ENCODE data around the gene OSTC.

GRCh38 chr4:108611365-108611764 lies 39.0 kb upstream of the OSTC start:
- TF ChIP-seq CTCF (IDR thresholded peaks at IDR 0.05) (peak in 1 of 4 donors; percentile 12), POLR2A (IDR thresholded peaks at IDR 0.05) (no peak)
